Measurements from ENCODE around the gene FGF6. TPM values are rescaled to one million over a fixed set of nuclear protein-coding genes. Genes with fewer than 3 reads are reported as not detected.
A peak's percentile ranks its signal among the peaks of the same experiment; 100 is the strongest.

FGF6 gene
- total and polyA plus RNA-seq, 2 experiments from 2014 or later = not detected

- H3K27ac ChIP-seq (ENCODE audit: low read depth) = no peak overlapping the region
- H3K4me1 ChIP-seq (ENCODE audit: insufficient read depth) = no peaks in the 10 kb centered on the region
- no peak overlapping the region for H3K27ac Mint-ChIP-seq
- TF ChIP-seq CTCF (conservative IDR thresholded peaks at IDR 0.05; ENCODE audit: low read depth in 2 of 2) (peak; percentile 77 to 84), POLR2AphosphoS5 (IDR thresholded peaks at IDR 0.05; ENCODE audit: low read depth) (no peak)
- no peak overlapping the region for H3K4me2 ChIP-seq
- H2AFZ ChIP-seq = no peak overlapping the region
- peak; percentile 89 for DNase-seq (ENCODE audit: low spot score)
- no peaks in the 10 kb centered on the region for H3K9me2 ChIP-seq (ENCODE audit: insufficient read depth)
- no peaks in the 10 kb centered on the region for H3F3A ChIP-seq (replicated peaks; ENCODE audit: low read depth)
- H3K36me3 ChIP-seq (ENCODE audit: insufficient read depth) = no peaks in the 10 kb centered on the region
- no peaks in the 10 kb centered on the region for H3K27me3 ChIP-seq (ENCODE audit: insufficient read depth)
- H4K20me1 ChIP-seq (replicated peaks; ENCODE audit: insufficient read depth) = no peaks in the 10 kb centered on the region
- H3K9me3 Mint-ChIP-seq = no peaks in the 10 kb centered on the region
- H3K27me3 Mint-ChIP-seq (ENCODE audit: insufficient read depth, low read depth, poor library complexity) = no peaks in the 10 kb centered on the region
- H3K79me2 ChIP-seq (replicated peaks; ENCODE audit: insufficient read depth) = no peaks in the 10 kb centered on the region
- ATAC-seq = peak; percentile 83
- H3K4me1 Mint-ChIP-seq = peaks cover 9% of the 10 kb centered on the region; the same call in 2 of the 3 replicates
- H3K36me3 Mint-ChIP-seq (ENCODE audit: low read depth) = no peaks in the 10 kb centered on the region
- H3K4me3 ChIP-seq = no peak overlapping the region
- H3K4me3 Mint-ChIP-seq = no peak overlapping the region
These were observed 24.0 kb downstream of the FGF6 start for GRCh38 chr12:4421590-4422031.

GRCh38 chr12:4420138-4420670 lies 25.4 kb downstream of the FGF6 start:
- Histone ChIP-seq H3K27me3 (ENCODE audit: insufficient read depth) (no peaks in the 10 kb centered on the region), H3K79me2 (replicated peaks; ENCODE audit: insufficient read depth) (no peaks in the 10 kb centered on the region), H4K20me1 (replicated peaks; ENCODE audit: insufficient read depth) (no peaks in the 10 kb centered on the region), H3K27ac (ENCODE audit: low read depth) (no peak overlapping the region), H3K4me2 (no peak overlapping the region), H3K36me3 (ENCODE audit: insufficient read depth) (no peaks in the 10 kb centered on the region), H3K4me3 (no peak overlapping the region), H3F3A (replicated peaks; ENCODE audit: low read depth) (no peaks in the 10 kb centered on the region), H3K9me2 (ENCODE audit: insufficient read depth) (no peaks in the 10 kb centered on the region), H3K4me1 (ENCODE audit: insufficient read depth) (no peaks in the 10 kb centered on the region), H2AFZ (0 out of 2 replicates have a peak overlapping the region, but pooled peaks have one; percentile 69)
- Mint-ChIP-seq H3K9me3 (no peaks in the 10 kb centered on the region), H3K27me3 (ENCODE audit: insufficient read depth, low read depth, poor library complexity) (no peaks in the 10 kb centered on the region), H3K4me1 (peaks cover 9% of the 10 kb centered on the region; the same call in 2 of the 3 replicates), H3K36me3 (ENCODE audit: low read depth) (no peaks in the 10 kb centered on the region), H3K27ac (no peak overlapping the region), H3K4me3 (no peak overlapping the region)
- ATAC-seq = no peak
- TF ChIP-seq JUNB (IDR thresholded peaks at IDR 0.05; ENCODE audit: unreplicated experiment) (no peak), EZH2phosphoT487 (IDR thresholded peaks at IDR 0.05; ENCODE audit: unreplicated experiment) (no peak), REST (IDR thresholded peaks at IDR 0.05; ENCODE audit: unreplicated experiment) (no peak), STAT1 (IDR thresholded peaks at IDR 0.05; ENCODE audit: unreplicated experiment) (no peak), NANOG (IDR thresholded peaks at IDR 0.05; ENCODE audit: borderline replicate concordance) (no peak), EZH2 (IDR thresholded peaks at IDR 0.05; ENCODE audit: low read depth, unreplicated experiment) (no peak), ETS1 (IDR thresholded peaks at IDR 0.05) (no peak), CTCF (conservative IDR thresholded peaks at IDR 0.05; ENCODE audit: low read depth in 2 of 2) (no peak), POLR2AphosphoS5 (IDR thresholded peaks at IDR 0.05; ENCODE audit: low read depth) (no peak), ZNF114 (CRISPR knock-in tag; IDR thresholded peaks at IDR 0.05) (no peak)
- DNase-seq (ENCODE audit: low spot score) = no peak

All from GM23338 (cell line).